ENCODE data around the gene TIPARP.
A peak's percentile ranks its signal among the peaks of the same experiment; 100 is the strongest.

Gene TIPARP

DNA sequence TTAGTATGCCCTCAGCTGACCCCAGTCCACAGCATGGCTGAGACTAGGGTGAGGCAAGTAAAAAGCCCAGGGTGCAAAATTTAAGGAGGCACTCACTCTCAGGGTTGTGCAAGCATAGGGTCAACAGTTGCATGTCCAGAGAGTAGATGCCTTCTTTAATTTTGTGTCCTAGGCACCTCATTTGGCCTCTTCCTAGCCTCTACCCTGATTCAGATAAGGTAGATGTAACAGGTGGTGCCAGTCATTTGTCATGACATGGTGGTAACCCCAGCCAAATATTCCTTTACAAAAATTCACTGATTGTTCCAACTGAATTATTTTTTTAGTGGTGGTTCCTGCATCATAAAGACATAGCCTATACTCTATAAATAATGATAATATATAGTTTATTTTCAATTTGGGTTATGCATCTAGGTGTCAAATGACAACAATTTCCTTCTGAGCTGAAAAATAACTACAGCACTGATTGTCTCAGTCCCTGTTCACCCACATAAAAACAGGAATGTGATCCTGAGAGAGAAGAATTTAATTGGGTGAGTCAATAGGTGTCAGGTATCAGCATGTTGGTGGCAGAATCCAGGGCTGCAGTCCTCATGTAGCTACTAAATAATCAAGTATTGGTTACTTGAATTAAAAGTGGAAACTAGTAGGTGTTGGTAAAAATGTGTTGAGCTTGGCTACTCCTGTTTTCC, 44.2 kb upstream of the TIPARP start:
- H3K27ac ChIP-seq: peak overlapping the region; percentile 66
- ChIA-PET POLR2A (ENCODE audit: low non-redundant PET) (no interaction called here), CTCF (interaction anchor here (0.9 to 2.1 kb wide), 2 partner anchors 44 to 507 kb away, joined by 3 to 6 read pairs; partner anchors contain the start of gene TIPARP)
- TF ChIP-seq, protein P1, sequence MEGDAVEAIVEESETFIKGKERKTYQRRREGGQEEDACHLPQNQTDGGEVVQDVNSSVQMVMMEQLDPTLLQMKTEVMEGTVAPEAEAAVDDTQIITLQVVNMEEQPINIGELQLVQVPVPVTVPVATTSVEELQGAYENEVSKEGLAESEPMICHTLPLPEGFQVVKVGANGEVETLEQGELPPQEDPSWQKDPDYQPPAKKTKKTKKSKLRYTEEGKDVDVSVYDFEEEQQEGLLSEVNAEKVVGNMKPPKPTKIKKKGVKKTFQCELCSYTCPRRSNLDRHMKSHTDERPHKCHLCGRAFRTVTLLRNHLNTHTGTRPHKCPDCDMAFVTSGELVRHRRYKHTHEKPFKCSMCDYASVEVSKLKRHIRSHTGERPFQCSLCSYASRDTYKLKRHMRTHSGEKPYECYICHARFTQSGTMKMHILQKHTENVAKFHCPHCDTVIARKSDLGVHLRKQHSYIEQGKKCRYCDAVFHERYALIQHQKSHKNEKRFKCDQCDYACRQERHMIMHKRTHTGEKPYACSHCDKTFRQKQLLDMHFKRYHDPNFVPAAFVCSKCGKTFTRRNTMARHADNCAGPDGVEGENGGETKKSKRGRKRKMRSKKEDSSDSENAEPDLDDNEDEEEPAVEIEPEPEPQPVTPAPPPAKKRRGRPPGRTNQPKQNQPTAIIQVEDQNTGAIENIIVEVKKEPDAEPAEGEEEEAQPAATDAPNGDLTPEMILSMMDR (conservative IDR thresholded peaks at IDR 0.05; ENCODE audit: low read depth): no peak
- DNase-seq (ENCODE audit: low spot score): peak; percentile 87

DNA sequence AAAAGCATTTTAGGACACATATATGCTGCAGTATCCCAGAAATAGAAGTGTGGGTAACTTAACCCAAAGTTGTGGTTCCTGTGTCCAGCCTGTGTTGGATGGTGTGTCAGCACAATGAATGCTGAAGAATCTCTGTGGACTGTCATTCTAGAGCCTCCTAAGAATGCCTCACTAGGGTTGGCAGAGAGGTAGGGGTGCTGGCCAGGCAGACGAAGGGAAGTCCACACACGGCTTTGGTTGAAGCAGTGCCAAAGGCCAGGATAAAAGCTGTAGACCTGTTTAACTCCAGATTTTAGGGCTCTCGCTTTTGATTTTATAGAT, 43.7 kb upstream of the TIPARP start:
- ChIA-PET CTCF (interaction anchor here (0.9 to 2.1 kb wide), 2 partner anchors 43 to 507 kb away, joined by 3 to 6 read pairs; partner anchors contain the start of gene TIPARP), POLR2A (ENCODE audit: low non-redundant PET) (no interaction called here)
- TF ChIP-seq, protein P1 (conservative IDR thresholded peaks at IDR 0.05; ENCODE audit: low read depth): no peak

DNA sequence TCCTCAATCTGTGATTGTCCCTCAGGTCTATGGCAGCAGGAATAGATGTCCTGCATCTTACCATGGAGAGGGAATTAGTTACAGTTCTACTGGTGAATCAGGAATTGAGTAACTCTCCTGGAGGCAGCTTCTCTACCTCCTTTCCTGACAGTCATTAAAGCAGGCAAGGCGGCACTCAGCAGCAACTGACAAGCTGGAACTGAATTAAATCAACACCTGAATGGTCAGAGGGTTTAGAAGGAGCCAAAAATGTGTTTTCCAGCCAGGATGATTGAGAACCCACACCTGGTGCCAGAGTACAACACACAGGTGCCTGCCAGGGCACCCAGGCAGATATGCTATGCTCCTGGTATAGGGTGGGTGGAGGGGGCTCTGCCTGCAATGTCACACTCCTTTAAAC, 43.1 kb upstream of the TIPARP start:
- no peak for DNase-seq (ENCODE audit: low spot score)
- TF ChIP-seq, protein P1 (conservative IDR thresholded peaks at IDR 0.05; ENCODE audit: low read depth): no peak
- peak overlapping the region; percentile 53 for H3K27ac ChIP-seq
- POLR2A ChIA-PET (ENCODE audit: low non-redundant PET): no interaction called here
- CTCF ChIA-PET: interaction anchor here (2.1 kb wide), 1 partner anchor 43 kb away, joined by 6 read pairs; the partner anchor contains the start of gene TIPARP

More for the DNA sequence above, 43.7 kb upstream of the TIPARP start:
- DNase-seq (ENCODE audit: low spot score): no peak
- H3K27ac ChIP-seq: peak overlapping the region; percentile 66

DNA sequence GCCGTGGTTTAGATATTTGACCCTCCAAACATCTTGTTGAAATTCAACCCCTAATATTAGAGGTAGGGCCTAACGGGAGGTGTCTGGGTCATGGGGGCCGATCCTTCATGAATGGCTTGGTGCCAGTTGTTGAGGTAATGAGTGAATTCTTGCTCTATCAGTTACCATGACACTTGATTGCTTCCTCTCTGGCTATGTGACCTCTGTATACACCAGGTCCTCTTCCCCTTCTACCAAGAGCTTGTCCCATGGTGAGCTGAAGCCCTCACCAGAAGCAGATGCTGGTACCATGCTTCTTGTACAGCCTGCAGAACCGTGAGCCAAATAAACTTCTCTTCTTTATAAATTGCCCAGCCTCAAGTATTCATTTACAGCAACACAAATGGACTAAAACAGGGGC, 41.8 kb upstream of the TIPARP start:
- POLR2A ChIA-PET (ENCODE audit: low non-redundant PET): no interaction called here
- H3K27ac ChIP-seq: no peak overlapping the region
- DNase-seq (ENCODE audit: low spot score): no peak
- TF ChIP-seq, protein P1 (conservative IDR thresholded peaks at IDR 0.05; ENCODE audit: low read depth): no peak
- CTCF ChIA-PET: no interaction called here

DNA sequence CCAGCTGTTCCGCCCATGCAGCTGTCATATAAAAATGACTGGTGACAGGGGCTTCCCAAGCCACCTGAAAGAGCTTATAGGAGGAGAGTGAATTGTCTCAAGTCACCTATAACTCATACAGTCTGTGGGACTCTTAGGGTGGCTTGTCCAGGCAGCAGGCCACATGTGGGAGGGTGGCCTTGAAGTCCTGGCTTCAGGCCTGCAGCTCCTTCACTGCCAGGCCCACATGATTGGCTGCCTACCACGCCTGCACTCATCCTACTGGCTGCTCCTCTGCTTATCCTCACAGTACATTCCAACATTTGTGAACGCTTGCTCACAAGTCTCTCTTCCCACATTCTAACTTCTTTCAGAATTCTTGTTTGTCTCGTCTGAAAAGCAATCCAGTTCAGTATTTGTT, 41.1 kb upstream of the TIPARP start:
- ChIA-PET CTCF (no interaction called here), POLR2A (ENCODE audit: low non-redundant PET) (no interaction called here)
- no peak overlapping the region for H3K27ac ChIP-seq
- no peak for DNase-seq (ENCODE audit: low spot score)
- TF ChIP-seq, protein P1 (conservative IDR thresholded peaks at IDR 0.05; ENCODE audit: low read depth): no peak

DNA sequence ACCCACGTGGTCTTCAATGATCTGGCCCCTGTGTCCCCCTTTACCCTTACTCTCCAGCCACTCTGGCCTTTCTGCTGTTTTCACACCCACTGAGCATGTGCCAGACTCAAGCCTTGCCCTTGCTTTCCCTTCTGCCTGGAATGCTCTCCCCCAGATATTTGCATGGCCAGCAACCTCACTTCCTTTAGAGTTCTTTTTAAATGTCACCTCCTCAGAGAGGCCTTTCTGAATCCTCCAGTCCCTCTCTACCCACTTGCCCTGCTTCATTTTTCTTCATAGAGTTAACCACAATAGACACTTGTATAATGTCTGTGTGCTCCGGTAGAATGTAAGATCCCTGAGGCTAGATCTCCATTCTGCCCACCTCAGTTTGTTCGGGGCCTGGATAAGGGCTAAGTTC, 39.4 kb upstream of the TIPARP start:
- no peak for DNase-seq (ENCODE audit: low spot score)
- POLR2A ChIA-PET (ENCODE audit: low non-redundant PET): no interaction called here
- CTCF ChIA-PET: no interaction called here
- TF ChIP-seq, protein P1 (conservative IDR thresholded peaks at IDR 0.05; ENCODE audit: low read depth): no peak
- no peak overlapping the region for H3K27ac ChIP-seq
